GM23248 (cell line): Measurements from ENCODE around the gene GPC4. TPM values are rescaled to one million over a fixed set of nuclear protein-coding genes. Genes with fewer than 3 reads are reported as not detected.

Experiments
- DNase-seq: peaks from one replicate; pipeline ENCODE4 v3.0.0-alpha.2; 2015
- H2AFZ ChIP-seq: fragments of 200-600 bp; sonication (generic); 2 replicates; pipeline ENCODE4 v1.6.1; 2016; ENCODE audit warnings: antibody characterized with exemption
- H3F3A ChIP-seq: fragments of 200-600 bp; sonication (generic); 2 replicates; pipeline ENCODE4 v1.6.1; 2016; ENCODE audit warnings: mild to moderate bottlenecking, antibody characterized with exemption, mixed run types; ENCODE audit not compliant: insufficient read depth
- H3K27ac ChIP-seq: fragments of 200-600 bp; sonication (generic); 2 replicates; pipeline ENCODE4 v1.5.1; 2016; ENCODE audit warnings: mild to moderate bottlenecking
- H3K27me3 ChIP-seq: fragments of 200-600 bp; sonication (generic); replicated peaks from 2 replicates; pipeline ENCODE4 v1.6.1; 2016; ENCODE audit warnings: mild to moderate bottlenecking; ENCODE audit not compliant: insufficient read depth
- H3K36me3 ChIP-seq: fragments of 200-600 bp; sonication (generic); 2 replicates; pipeline ENCODE4 v1.6.1; 2016; ENCODE audit warnings: low read depth, mild to moderate bottlenecking
- H3K4me1 ChIP-seq: fragments of 200-600 bp; sonication (generic); 2 replicates; pipeline ENCODE4 v1.6.1; 2016; ENCODE audit warnings: mild to moderate bottlenecking; ENCODE audit not compliant: insufficient read depth
- H3K4me2 ChIP-seq: fragments of 200-600 bp; sonication (generic); one replicate; pipeline ENCODE4 v1.6.1; 2016; ENCODE audit warnings: mild to moderate bottlenecking; ENCODE audit not compliant: unreplicated experiment
- H3K4me3 ChIP-seq: fragments of 200-600 bp; sonication (generic); 2 replicates; pipeline ENCODE4 v1.5.1; 2016; ENCODE audit warnings: mild to moderate bottlenecking
- H3K79me2 ChIP-seq: fragments of 200-600 bp; sonication (generic); 2 replicates; pipeline ENCODE4 v1.6.1; 2016; ENCODE audit warnings: mild to moderate bottlenecking; ENCODE audit not compliant: insufficient read depth
- H3K9ac ChIP-seq: fragments of 200-600 bp; sonication (generic); 2 replicates; pipeline ENCODE4 v1.6.1; 2016; ENCODE audit warnings: mild to moderate bottlenecking
- H3K9me2 ChIP-seq: fragments of 200-600 bp; sonication (generic); 2 replicates; pipeline ENCODE4 v1.6.1; 2016; ENCODE audit warnings: mixed run types, mild to moderate bottlenecking, moderate library complexity; ENCODE audit not compliant: insufficient read depth
- H3K9me3 ChIP-seq: fragments of 200-600 bp; sonication (generic); one replicate; pipeline ENCODE4 v1.6.1; 2017; ENCODE audit warnings: low read depth
- H4K20me1 ChIP-seq: fragments of 200-600 bp; sonication (generic); 2 replicates; pipeline ENCODE4 v1.6.0; 2016; ENCODE audit not compliant: insufficient read depth
- EZH2 ChIP-seq: fragments of 200-600 bp; sonication (generic); IDR thresholded peaks from 2 replicates; pipeline ENCODE4 v1.6.1; 2018; ENCODE audit warnings: antibody characterized with exemption, mild to moderate bottlenecking; ENCODE audit not compliant: insufficient read depth, poor library complexity, severe bottlenecking
- EZH2phosphoT487 ChIP-seq: fragments of 200-600 bp; sonication (generic); IDR thresholded peaks from 2 replicates; pipeline ENCODE4 v1.6.1; 2018; ENCODE audit warnings: antibody characterized with exemption, moderate library complexity, mild to moderate bottlenecking, low read depth; ENCODE audit not compliant: insufficient read depth
- WGBS, 2 experiments: methylation state at CpG; one replicate each; pipeline ENCODE4 v1.1.6; 2015 to 2017; ENCODE audit warnings: low lambda C conversion rate in 2 of 2, low coverage in 1 of 2; ENCODE audit errors: missing lambda C conversion rate in 2 of 2; 5-methylcytosine and 5-hydroxymethylcytosine counted together
- in situ Hi-C: fragments of 300-500 bp; cut with MboI; formaldehyde crosslinking; loops from 2 replicates; pipeline ENCODE4 v1.15.0; 2020
- polyA plus RNA-seq: library from polyadenylated mRNA; unstranded; fragments of >200 nt; fragmentation: Nextera tagmentation; extraction: Ambion mirVana; gene quantifications from 2 replicates; pipeline ENCODE4 v1.2.1, GENCODE V29; 2016
- total RNA-seq: library from RNA; depleted of rRNA; stranded (reverse); fragments of >200 nt; shearing (Covaris generic); gene quantifications from 2 replicates; pipeline ENCODE4 v1.2.3, GENCODE V29; 2014

The GPC4 gene
- total and polyA plus RNA-seq, 2 experiments from 2014 or later = 1.9 to 6.4 TPM

GRCh38 chrX:133314281-133314680, 101.0 kb downstream of the GPC4 start:
- no peaks in the 10 kb centered on the region for H3K4me1 ChIP-seq
- H3K36me3 ChIP-seq = no peaks in the 10 kb centered on the region
- H3K27ac ChIP-seq = no peak overlapping the region
- no peak overlapping the region for H3K9ac ChIP-seq
- no peaks in the 10 kb centered on the region for H3F3A ChIP-seq
- no peaks in the 10 kb centered on the region for H3K9me3 ChIP-seq
- no peaks in the 10 kb centered on the region for H4K20me1 ChIP-seq
- DNase-seq = no peak
- no peak for TF ChIP-seq EZH2phosphoT487
- TF ChIP-seq EZH2 = no peak
- H2AFZ ChIP-seq = no peak overlapping the region
- no peak overlapping the region for H3K4me3 ChIP-seq
- no peaks in the 10 kb centered on the region for H3K9me2 ChIP-seq
- H3K27me3 ChIP-seq = no peaks in the 10 kb centered on the region
- no peaks in the 10 kb centered on the region for H3K79me2 ChIP-seq
- in situ Hi-C loops = no loop called here
- H3K4me2 ChIP-seq = no peak overlapping the region

- H3K79me2 ChIP-seq = no peaks in the 10 kb centered on the region
- H3K4me2 ChIP-seq = no peak overlapping the region
- 62 to 63% methylated on average over 5 of the region's 5 CpGs for WGBS, 2 experiments
- H3K27me3 ChIP-seq = no peaks in the 10 kb centered on the region
- H4K20me1 ChIP-seq = no peaks in the 10 kb centered on the region
- DNase-seq = no peak
- H3F3A ChIP-seq = no peaks in the 10 kb centered on the region
- no peak overlapping the region for H3K4me3 ChIP-seq
- no peaks in the 10 kb centered on the region for H3K9me3 ChIP-seq
- H2AFZ ChIP-seq = no peak overlapping the region
- no peak overlapping the region for H3K9ac ChIP-seq
- in situ Hi-C loops = no loop called here
- TF ChIP-seq EZH2 = no peak
- TF ChIP-seq EZH2phosphoT487 = no peak
- H3K36me3 ChIP-seq = no peaks in the 10 kb centered on the region
- H3K27ac ChIP-seq = no peak overlapping the region
- H3K4me1 ChIP-seq = peaks cover 13% of the 10 kb centered on the region; the same call in 1 of the 2 replicates
- no peaks in the 10 kb centered on the region for H3K9me2 ChIP-seq
Measured at GRCh38 chrX:133308499-133308897, 106.8 kb downstream of the GPC4 start.

- no peak overlapping the region for H3K9ac ChIP-seq
- no peaks in the 10 kb centered on the region for H3K9me3 ChIP-seq
- no peak overlapping the region for H3K27ac ChIP-seq
- no peaks in the 10 kb centered on the region for H3K27me3 ChIP-seq
- WGBS, 2 experiments = 41 to 43% methylated on average over 13 of the region's 13 CpGs
- in situ Hi-C loops = no loop called here
- H3F3A ChIP-seq = no peaks in the 10 kb centered on the region
- H3K4me2 ChIP-seq = no peak overlapping the region
- no peaks in the 10 kb centered on the region for H4K20me1 ChIP-seq
- H3K4me1 ChIP-seq = peaks cover 13% of the 10 kb centered on the region; the same call in 1 of the 2 replicates
- H3K36me3 ChIP-seq = no peaks in the 10 kb centered on the region
- no peaks in the 10 kb centered on the region for H3K79me2 ChIP-seq
- H2AFZ ChIP-seq = no peak overlapping the region
- peak; percentile 24 for DNase-seq
- H3K9me2 ChIP-seq = no peaks in the 10 kb centered on the region
- TF ChIP-seq EZH2 (no peak), EZH2phosphoT487 (no peak)
- no peak overlapping the region for H3K4me3 ChIP-seq
Measured at GRCh38 chrX:133307637-133308498, 107.4 kb downstream of the GPC4 start.

- H3K4me2 ChIP-seq = no peak overlapping the region
- no peak for TF ChIP-seq EZH2
- TF ChIP-seq EZH2phosphoT487 = no peak
- 56 to 62% methylated on average over 3 of the region's 3 CpGs for WGBS, 2 experiments
- no peaks in the 10 kb centered on the region for H3K36me3 ChIP-seq
- no peaks in the 10 kb centered on the region for H4K20me1 ChIP-seq
- no peak overlapping the region for H3K4me3 ChIP-seq
- H2AFZ ChIP-seq = no peak overlapping the region
- no peak for DNase-seq
- in situ Hi-C loops = no loop called here
- no peak overlapping the region for H3K27ac ChIP-seq
- no peaks in the 10 kb centered on the region for H3K9me2 ChIP-seq
- H3K9me3 ChIP-seq = no peaks in the 10 kb centered on the region
- no peaks in the 10 kb centered on the region for H3K79me2 ChIP-seq
- H3F3A ChIP-seq = no peaks in the 10 kb centered on the region
- no peaks in the 10 kb centered on the region for H3K27me3 ChIP-seq
- peaks cover 13% of the 10 kb centered on the region; the same call in 1 of the 2 replicates for H3K4me1 ChIP-seq
- no peak overlapping the region for H3K9ac ChIP-seq
Measured at GRCh38 chrX:133307094-133307493, 108.2 kb downstream of the GPC4 start.
